Breast epithelium (tissue), 4 donors: ENCODE data around the gene PCGF1. TPM values are rescaled to one million over a fixed set of nuclear protein-coding genes. Genes with fewer than 3 reads are reported as not detected.
A peak's percentile ranks its signal among the peaks of the same experiment; 100 is the strongest.

Source experiments
- DNase-seq, 2 donors: peaks; one replicate each; pipeline ENCODE4 v3.0.0-alpha.2; 2019; ENCODE audit warnings: low spot score in 2 of 2
- H3K27ac ChIP-seq, 2 donors: fragments of 200-600 bp; sonication (generic) in 1 of 2; one replicate each; pipeline ENCODE4 v1.5.1; 2016 to 2019; ENCODE audit warnings: mild to moderate bottlenecking in 1 of 2
- H3K27me3 ChIP-seq, 2 donors: fragments of 200-600 bp; sonication (generic) in 1 of 2; one replicate each; pipeline versions ENCODE4 v1.5.1 to v1.6.0; 2017 to 2019; ENCODE audit warnings: control low read depth in 1 of 2, mild to moderate bottlenecking in 1 of 2
- H3K36me3 ChIP-seq: fragments of 200-600 bp; one replicate; pipeline ENCODE4 v1.5.1; 2019
- H3K4me1 ChIP-seq, 2 donors: fragments of 200-600 bp; sonication (generic); one replicate each; pipeline ENCODE4 v1.5.1; 2016 to 2019; ENCODE audit warnings: control low read depth in 1 of 2
- H3K4me3 ChIP-seq, 3 donors: fragments of 200-600 bp; sonication (generic); 1 replicate in 2 of 3; 2 replicates in 1 of 3; pipeline ENCODE4 v1.5.1; 2016 to 2019; ENCODE audit warnings: mild to moderate bottlenecking in 3 of 3, moderate library complexity in 2 of 3
- H3K9me3 ChIP-seq, 2 donors: fragments of 200-600 bp; sonication (generic) in 1 of 2; one replicate each; pipeline ENCODE4 v1.5.1; 2016 to 2019; ENCODE audit warnings: control low read depth in 1 of 2
- POLR2A ChIP-seq: fragments of 450-650 bp; IDR thresholded peaks from one replicate; pipeline ENCODE4 v1.6.1; 2016; ENCODE audit warnings: antibody characterized with exemption, mild to moderate bottlenecking, moderate library complexity
- POLR2AphosphoS5 ChIP-seq, 3 donors: sonication (generic); formaldehyde crosslinking; IDR thresholded peaks; one replicate each; pipeline ENCODE4 v1.6.1; 2017; ENCODE audit warnings: antibody characterized with exemption in 3 of 3
- intact Hi-C: fragments of 100-400 bp; cut with DNase I; formaldehyde crosslinking; loops from one replicate; pipeline ENCODE4 v1.15.1; 2023; ENCODE audit warnings: low total_unique reads
- total RNA-seq, 3 donors: library from RNA; depleted of rRNA; stranded (reverse); fragments of >200 nt; gene quantifications; one replicate each; pipeline ENCODE4 v1.1.0, GENCODE V29; 2016
- TF ChIP-seq, protein P1 (sequence below), 3 donors: fragments of 450-650 bp; IDR thresholded peaks; one replicate each; pipeline ENCODE4 v1.5.1; 2016 to 2017; ENCODE audit warnings: antibody characterized with exemption in 3 of 3, mild to moderate bottlenecking in 3 of 3, moderate library complexity in 3 of 3

The PCGF1 gene
- total RNA-seq, 3 donors from 2014 or later = 18.3 to 20.3 (median 19.8) TPM

DNA sequence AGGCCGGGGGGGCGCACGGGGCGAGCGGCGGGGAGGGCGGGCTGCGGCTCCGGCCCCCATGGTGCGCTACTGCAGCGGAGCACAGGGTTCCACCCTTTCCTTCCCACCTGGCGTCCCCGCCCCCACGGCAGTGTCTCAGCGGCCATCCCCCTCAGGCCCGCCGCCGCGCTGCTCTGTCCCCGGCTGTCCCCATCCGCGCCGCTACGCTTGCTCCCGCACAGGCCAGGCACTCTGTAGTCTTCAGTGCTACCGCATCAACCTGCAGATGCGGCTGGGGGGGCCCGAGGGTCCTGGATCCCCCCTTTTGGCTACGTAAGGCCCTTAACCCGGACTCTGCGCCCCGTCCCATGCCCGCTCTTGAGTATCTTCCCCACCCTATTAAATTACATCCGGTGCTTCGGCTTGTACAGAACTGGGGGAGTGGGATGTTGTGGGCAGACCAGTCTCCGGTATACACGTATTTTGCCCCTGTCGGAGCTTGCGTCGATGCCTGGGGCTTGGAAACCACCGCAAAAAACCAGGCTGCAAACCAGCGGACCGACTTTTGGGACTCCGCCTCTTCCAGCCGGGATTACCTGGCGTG, 49.9 kb downstream of the PCGF1 start:
- peak overlapping the region; percentile 98 to 99 for H3K27ac ChIP-seq
- H3K4me1 ChIP-seq = peaks cover 9 to 16% of the 10 kb centered on the region in 2 donors
- H3K27me3 ChIP-seq = no peaks in the 10 kb centered on the region
- no peaks in the 10 kb centered on the region for H3K9me3 ChIP-seq
- peak; percentile 62 to 78 for DNase-seq
- intact Hi-C loops = no loop called here
- no peaks in the 10 kb centered on the region for H3K36me3 ChIP-seq
- peak overlapping the region; percentile 69 to 87 (median 71) for H3K4me3 ChIP-seq
- TF ChIP-seq POLR2A (peak; percentile 80), POLR2AphosphoS5 (IDR thresholded peaks at IDR 0.05) (peak in 2 of 3 donors; percentile 72 to 83)
- TF ChIP-seq, protein P1, sequence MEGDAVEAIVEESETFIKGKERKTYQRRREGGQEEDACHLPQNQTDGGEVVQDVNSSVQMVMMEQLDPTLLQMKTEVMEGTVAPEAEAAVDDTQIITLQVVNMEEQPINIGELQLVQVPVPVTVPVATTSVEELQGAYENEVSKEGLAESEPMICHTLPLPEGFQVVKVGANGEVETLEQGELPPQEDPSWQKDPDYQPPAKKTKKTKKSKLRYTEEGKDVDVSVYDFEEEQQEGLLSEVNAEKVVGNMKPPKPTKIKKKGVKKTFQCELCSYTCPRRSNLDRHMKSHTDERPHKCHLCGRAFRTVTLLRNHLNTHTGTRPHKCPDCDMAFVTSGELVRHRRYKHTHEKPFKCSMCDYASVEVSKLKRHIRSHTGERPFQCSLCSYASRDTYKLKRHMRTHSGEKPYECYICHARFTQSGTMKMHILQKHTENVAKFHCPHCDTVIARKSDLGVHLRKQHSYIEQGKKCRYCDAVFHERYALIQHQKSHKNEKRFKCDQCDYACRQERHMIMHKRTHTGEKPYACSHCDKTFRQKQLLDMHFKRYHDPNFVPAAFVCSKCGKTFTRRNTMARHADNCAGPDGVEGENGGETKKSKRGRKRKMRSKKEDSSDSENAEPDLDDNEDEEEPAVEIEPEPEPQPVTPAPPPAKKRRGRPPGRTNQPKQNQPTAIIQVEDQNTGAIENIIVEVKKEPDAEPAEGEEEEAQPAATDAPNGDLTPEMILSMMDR (IDR thresholded peaks at IDR 0.05) = peak in 1 of 3 donors; percentile 13

DNA sequence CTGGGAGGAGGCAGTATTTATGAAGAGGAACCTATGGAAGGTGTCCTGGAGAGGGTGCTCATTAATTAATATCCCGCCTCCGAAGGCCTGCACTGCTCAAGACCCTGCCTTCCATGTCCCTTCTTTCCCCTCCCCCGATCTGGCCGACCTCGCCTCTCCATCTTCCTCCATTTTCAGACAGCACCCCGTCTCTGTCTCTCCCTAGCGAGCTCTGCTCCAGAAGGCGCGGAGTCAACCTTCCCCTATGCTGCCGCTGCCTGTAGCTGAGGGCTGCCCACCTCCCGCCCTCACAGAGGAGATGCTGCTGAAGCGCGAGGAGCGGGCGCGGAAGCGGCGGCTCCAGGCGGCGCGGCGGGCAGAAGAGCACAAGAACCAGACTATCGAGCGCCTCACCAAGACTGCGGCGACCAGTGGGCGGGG, 50.4 kb downstream of the PCGF1 start:
- TF ChIP-seq POLR2AphosphoS5 (IDR thresholded peaks at IDR 0.05) (no peak), POLR2A (no peak)
- TF ChIP-seq, protein P1 (IDR thresholded peaks at IDR 0.05) = no peak
- Histone ChIP-seq H3K4me1 (peaks cover 9 to 16% of the 10 kb centered on the region in 2 donors), H3K27ac (peak overlapping the region; percentile 98 to 99), H3K9me3 (no peaks in the 10 kb centered on the region), H3K36me3 (no peaks in the 10 kb centered on the region), H3K4me3 (peak overlapping the region; percentile 69 to 87 (median 71)), H3K27me3 (no peaks in the 10 kb centered on the region)
- intact Hi-C loops = no loop called here
- no peak for DNase-seq

Other genes with a start within 250 kb of the PCGF1 start
- gene SLC4A5, start 164.3 kb downstream of the PCGF1 start, total RNA-seq = 1 to 10 TPM; 2.1 to 9.2 (median 6.2) TPM
- 100 to 1,000 TPM in 2 of 3 donors, 10 to 100 TPM in 1; 92.2 to 125 (median 103) TPM for gene DCTN1, start 127.4 kb downstream of the PCGF1 start, total RNA-seq
- gene C2orf81, start 86.1 kb downstream of the PCGF1 start, total RNA-seq = 1 to 10 TPM in 2 of 3 donors, under 1 TPM in 1; 0.64 to 1.6 (median 1.3) TPM
- gene WDR54, start 86.0 kb downstream of the PCGF1 start, total RNA-seq = 10 to 100 TPM in 1 of 3 donors, 1 to 10 TPM in 2; 6.7 to 13.1 (median 9.4) TPM
- gene RTKN, start 65.8 kb downstream of the PCGF1 start, total RNA-seq = 10 to 100 TPM in 2 of 3 donors, 1 to 10 TPM in 1; 9.3 to 49.9 (median 36.7) TPM
- gene INO80B, start 52.6 kb downstream of the PCGF1 start, total RNA-seq = 10 to 100 TPM; 12.6 to 26.2 (median 24.4) TPM
- gene WBP1, start 49.3 kb downstream of the PCGF1 start, total RNA-seq = 10 to 100 TPM; 58.0 to 70.0 (median 61.9) TPM
- gene MOGS, start 42.3 kb downstream of the PCGF1 start, total RNA-seq = 10 to 100 TPM; 24.0 to 47.3 (median 44.6) TPM
- gene MRPL53, start 35.0 kb downstream of the PCGF1 start, total RNA-seq = 10 to 100 TPM; 17.9 to 49.0 (median 48.2) TPM
- 10 to 100 TPM; 10.6 to 38.0 (median 27.1) TPM for gene CCDC142, start 24.7 kb downstream of the PCGF1 start, total RNA-seq
- gene TTC31, start 24.6 kb downstream of the PCGF1 start, total RNA-seq = 10 to 100 TPM; 21.6 to 32.0 (median 27.8) TPM
- 1 to 10 TPM in 2 of 3 donors, under 1 TPM in 1; 0.29 to 4.6 (median 1.3) TPM for gene LBX2, start 8.1 kb downstream of the PCGF1 start, total RNA-seq
- gene TLX2, start 6.8 kb upstream of the PCGF1 start, total RNA-seq = not detected
- gene DQX1, start 18.5 kb upstream of the PCGF1 start, total RNA-seq = under 1 TPM in 1 of 3 donors, not detected in 2; 0.66 TPM
- 100 to 1,000 TPM; 108 to 130 (median 128) TPM for gene AUP1, start 22.0 kb upstream of the PCGF1 start, total RNA-seq
- gene HTRA2, start 22.2 kb upstream of the PCGF1 start, total RNA-seq = 10 to 100 TPM; 32.1 to 34.5 (median 32.5) TPM
- gene LOXL3, start 46.2 kb upstream of the PCGF1 start, total RNA-seq = 1 to 10 TPM; 3.7 to 7.8 (median 6.6) TPM
- 10 to 100 TPM; 11.0 to 33.3 (median 13.1) TPM for gene DOK1, start 47.0 kb upstream of the PCGF1 start, total RNA-seq
- gene M1AP, start 140.6 kb upstream of the PCGF1 start, total RNA-seq = 1 to 10 TPM in 1 of 3 donors, under 1 TPM in 2; 0.29 to 3.4 (median 0.66) TPM
- 1 to 10 TPM; 4.6 to 8.8 (median 8.5) TPM for gene SEMA4F, start 146.6 kb upstream of the PCGF1 start, total RNA-seq